HepG2 (cell line): ENCODE measurements around the gene MRPS5. TPM values are rescaled to one million over a fixed set of nuclear protein-coding genes. Genes with fewer than 3 reads are reported as not detected.

Experiments
- ATAC-seq: fragments of 200-7000 bp; cut with Tn5 transposase; 3 replicates; pipeline ENCODE4 v1.9.1; 2020; ENCODE audit warnings: mild to moderate bottlenecking, moderate library complexity
- BruUV-seq: library from RNA; stranded (reverse); fragments of 400-500 nt; replicated peaks from 2 replicates; lab custom pipeline; 2021; lab: Mats Ljungman, UMichigan
- CTCF ChIA-PET: fragments of 300-600 bp; formaldehyde crosslinking; extraction: SDS; loops from one replicate; lab custom pipeline; 2021; ENCODE audit warnings: low total read pairs, inconsistent platforms, low intra/inter-chr PET ratio; lab: Yijun Ruan, JAX
- POLR2A ChIA-PET: fragments of 350-600 bp; sonication (Branson Sonifier 250); formaldehyde crosslinking; loops from one replicate; lab custom pipeline; 2020; ENCODE audit warnings: antibody characterized with exemption, inconsistent platforms; lab: Yijun Ruan, JAX
- DNase-seq: peaks from one replicate; pipeline ENCODE4 v3.0.0-alpha.2; 2015; ENCODE audit warnings: low spot score
- FAIRE-seq: peaks from 3 replicates; lab custom pipeline; 2011; peaks lifted over from hg19 to GRCh38; lab: Jason Lieb, UNC
- H2AFZ ChIP-seq: one replicate; pipeline ENCODE4 v1.6.1; 2011; ENCODE audit warnings: low read length, inconsistent platforms
- H3K27ac ChIP-seq: fragments of 300-600 bp; 3 replicates; pipeline ENCODE4 v1.8.0; 2011; ENCODE audit warnings: mixed run types, mild to moderate bottlenecking, mixed read lengths, low read length, inconsistent platforms; ENCODE audit not compliant: insufficient read depth; ENCODE audit errors: extremely low read length
- H3K27me3 ChIP-seq, 2 experiments: fragments of 200-600 bp in 1 of 2; 2 replicates in 1 of 2; 3 replicates in 1 of 2; pipeline versions ENCODE4 v1.6.0 to v1.8.0; 2011; ENCODE audit warnings: low read length in 2 of 2, mild to moderate bottlenecking in 2 of 2, moderate library complexity in 2 of 2, inconsistent platforms in 1 of 2; ENCODE audit not compliant: insufficient read depth in 2 of 2, control insufficient read depth in 1 of 2
- H3K36me3 ChIP-seq, 2 experiments: fragments of 200-600 bp in 1 of 2; replicated peaks in 1 of 2; 2 replicates in 1 of 2; 3 replicates in 1 of 2; pipeline versions ENCODE4 v1.5.1 to v1.8.0; 2011; ENCODE audit warnings: low read length in 2 of 2, inconsistent platforms in 1 of 2; ENCODE audit not compliant: insufficient read depth in 2 of 2, control insufficient read depth in 1 of 2
- H3K4me1 ChIP-seq: 2 replicates; pipeline ENCODE4 v1.5.1; 2012; ENCODE audit warnings: low read length, inconsistent platforms; ENCODE audit not compliant: insufficient read depth
- H3K4me2 ChIP-seq: 2 replicates; pipeline ENCODE4 v1.6.0; 2011; ENCODE audit warnings: low read depth, low read length, inconsistent platforms
- H3K4me3 ChIP-seq, 3 experiments: fragments of 200-600 bp in 1 of 3; sonication (generic), shearing (Covaris generic) in 1 of 3; replicated peaks in 1 of 3; 2 replicates each; pipeline ENCODE4 v1.5.1; 2011 to 2016; ENCODE audit warnings: low read length in 3 of 3, inconsistent platforms in 2 of 3, low read depth in 2 of 3, mild to moderate bottlenecking in 2 of 3, control low read depth in 1 of 3, mixed read lengths in 1 of 3; ENCODE audit not compliant: insufficient read depth in 1 of 3
- H3K79me2 ChIP-seq: one replicate; pipeline ENCODE4 v1.6.1; 2011; ENCODE audit warnings: low read length, inconsistent platforms; ENCODE audit not compliant: insufficient read depth
- H3K9ac ChIP-seq: 2 replicates; pipeline ENCODE4 v1.6.0; 2011; ENCODE audit warnings: mild to moderate bottlenecking, low read depth, low read length, inconsistent platforms; ENCODE audit not compliant: insufficient read depth
- H3K9me3 ChIP-seq: 2 replicates; pipeline ENCODE4 v1.5.1; 2012; ENCODE audit warnings: mild to moderate bottlenecking, low read length
- H4K20me1 ChIP-seq: 2 replicates; pipeline ENCODE4 v1.6.0; 2011; ENCODE audit warnings: inconsistent platforms, mild to moderate bottlenecking, low read length, moderate library complexity; ENCODE audit not compliant: insufficient read depth
- STAG1 ChIP-seq: sonication (generic); formaldehyde crosslinking; IDR thresholded peaks from 2 replicates; pipeline ENCODE4 v1.4.0; 2020; ENCODE audit warnings: missing genetic modification reagents
- U2AF2 ChIP-seq: fragments of 200-400 bp; formaldehyde crosslinking; IDR thresholded peaks from 2 replicates; pipeline ENCODE4 v1.6.1; 2017; ENCODE audit warnings: low read depth, mild to moderate bottlenecking, low read length
- WGBS: methylation state at CpG from one replicate; pipeline ENCODE4 v1.1.6; 2017; ENCODE audit warnings: low lambda C conversion rate; 5-methylcytosine and 5-hydroxymethylcytosine counted together
- in situ Hi-C: cut with HindIII; loops from 2 replicates; pipeline ENCODE4 v1.10.0; 2017; ENCODE audit warnings: low pct_unique_long_range_greater_than_20kb; ENCODE audit not compliant: extremely low pct_ligation_motif_present
- intact Hi-C: fragments of 100-400 bp; cut with micrococcal nuclease; formaldehyde crosslinking; loops from one replicate; pipeline ENCODE4 v1.10.0; 2022; ENCODE audit not compliant: unreplicated experiment
- polyA plus RNA-seq, 8 experiments: library from polyadenylated mRNA; depleted of rRNA in 3 of 8; stranded (reverse) in 7 of 8; unstranded in 1 of 8; fragments of >200 nt; fragmentation: Illumina TruSeq in 4 of 8; extraction: Trizol in 4 of 8; gene quantifications; 2 replicates each; pipeline versions ENCODE4 v1.2.1 to v1.2.3, GENCODE V29; 2011 to 2016; ENCODE audit warnings: low read depth in 4 of 8, missing spikeins in 1 of 8, mixed read lengths in 1 of 8; ENCODE audit not compliant: insufficient read depth in 1 of 8
- total RNA-seq, 5 experiments: library from RNA; depleted of rRNA; stranded (reverse); fragments of >200 nt; fragmentation: Illumina TruSeq; extraction: Trizol; gene quantifications; 2 replicates each; pipeline ENCODE4 v1.2.3, GENCODE V29; 2016; ENCODE audit warnings: low read depth in 1 of 5
- TF ChIP-seq, protein P1 (sequence below): sonication (generic); formaldehyde crosslinking; IDR thresholded peaks from 2 replicates; pipeline ENCODE4 v1.4.0; 2020; ENCODE audit warnings: missing genetic modification reagents
- TF ChIP-seq, protein P2 (sequence below): sonication (generic); formaldehyde crosslinking; IDR thresholded peaks from 2 replicates; pipeline ENCODE4 v1.5.0; 2020; ENCODE audit warnings: mild to moderate bottlenecking, missing genetic modification reagents, moderate library complexity

Gene MRPS5
- total and polyA plus RNA-seq, 2 of the 13 experiments (the other 11 are each of a cell fraction or from before 2014, with no cell fraction given): 98.8 to 134 TPM

DNA sequence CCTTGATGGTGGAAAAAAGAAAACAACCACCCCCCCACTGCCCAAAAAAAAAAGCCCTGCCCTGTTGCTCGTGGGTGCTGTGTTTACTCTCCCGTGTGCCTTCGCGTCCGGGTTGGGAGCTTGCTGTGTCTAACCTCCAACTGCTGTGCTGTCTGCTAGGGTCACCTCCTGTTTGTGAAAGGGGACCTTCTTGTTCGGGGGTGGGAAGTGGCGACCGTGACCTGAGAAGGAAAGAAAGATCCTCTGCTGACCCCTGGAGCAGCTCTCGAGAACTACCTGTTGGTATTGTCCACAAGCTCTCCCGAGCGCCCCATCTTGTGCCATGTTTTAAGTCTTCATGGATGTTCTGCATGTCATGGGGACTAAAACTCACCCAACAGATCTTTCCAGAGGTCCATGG lies 68.1 kb downstream of the MRPS5 start:
- FAIRE-seq (peak; percentile 56), DNase-seq (peak; percentile 33)
- POLR2A ChIA-PET: no interaction called here
- H3K9ac ChIP-seq: no peak overlapping the region
- H3K27ac ChIP-seq: no peak overlapping the region
- intact Hi-C loops: loop anchor here (1.0 kb wide), 1 partner anchor 31 kb away; no protein-coding TSS in a partner anchor
- H3K36me3 ChIP-seq: no peaks in the 10 kb centered on the region
- 7% methylated on average over 11 of the region's 11 CpGs for WGBS
- BruUV-seq: no TSS peak
- H3K27me3 ChIP-seq: peaks cover 10 to 71% of the 10 kb centered on the region in 2 experiments
- peaks cover 37% of the 10 kb centered on the region for H3K4me1 ChIP-seq
- no peaks in the 10 kb centered on the region for H3K9me3 ChIP-seq
- H2AFZ ChIP-seq: no peak overlapping the region
- TF ChIP-seq U2AF2: no peak
- peak; percentile 52 for TF ChIP-seq STAG1
- TF ChIP-seq, protein P1, sequence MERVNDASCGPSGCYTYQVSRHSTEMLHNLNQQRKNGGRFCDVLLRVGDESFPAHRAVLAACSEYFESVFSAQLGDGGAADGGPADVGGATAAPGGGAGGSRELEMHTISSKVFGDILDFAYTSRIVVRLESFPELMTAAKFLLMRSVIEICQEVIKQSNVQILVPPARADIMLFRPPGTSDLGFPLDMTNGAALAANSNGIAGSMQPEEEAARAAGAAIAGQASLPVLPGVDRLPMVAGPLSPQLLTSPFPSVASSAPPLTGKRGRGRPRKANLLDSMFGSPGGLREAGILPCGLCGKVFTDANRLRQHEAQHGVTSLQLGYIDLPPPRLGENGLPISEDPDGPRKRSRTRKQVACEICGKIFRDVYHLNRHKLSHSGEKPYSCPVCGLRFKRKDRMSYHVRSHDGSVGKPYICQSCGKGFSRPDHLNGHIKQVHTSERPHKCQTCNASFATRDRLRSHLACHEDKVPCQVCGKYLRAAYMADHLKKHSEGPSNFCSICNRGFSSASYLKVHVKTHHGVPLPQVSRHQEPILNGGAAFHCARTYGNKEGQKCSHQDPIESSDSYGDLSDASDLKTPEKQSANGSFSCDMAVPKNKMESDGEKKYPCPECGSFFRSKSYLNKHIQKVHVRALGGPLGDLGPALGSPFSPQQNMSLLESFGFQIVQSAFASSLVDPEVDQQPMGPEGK: 0 out of 2 replicates have a peak, but pooled peaks have one; percentile 16
- TF ChIP-seq, protein P2, sequence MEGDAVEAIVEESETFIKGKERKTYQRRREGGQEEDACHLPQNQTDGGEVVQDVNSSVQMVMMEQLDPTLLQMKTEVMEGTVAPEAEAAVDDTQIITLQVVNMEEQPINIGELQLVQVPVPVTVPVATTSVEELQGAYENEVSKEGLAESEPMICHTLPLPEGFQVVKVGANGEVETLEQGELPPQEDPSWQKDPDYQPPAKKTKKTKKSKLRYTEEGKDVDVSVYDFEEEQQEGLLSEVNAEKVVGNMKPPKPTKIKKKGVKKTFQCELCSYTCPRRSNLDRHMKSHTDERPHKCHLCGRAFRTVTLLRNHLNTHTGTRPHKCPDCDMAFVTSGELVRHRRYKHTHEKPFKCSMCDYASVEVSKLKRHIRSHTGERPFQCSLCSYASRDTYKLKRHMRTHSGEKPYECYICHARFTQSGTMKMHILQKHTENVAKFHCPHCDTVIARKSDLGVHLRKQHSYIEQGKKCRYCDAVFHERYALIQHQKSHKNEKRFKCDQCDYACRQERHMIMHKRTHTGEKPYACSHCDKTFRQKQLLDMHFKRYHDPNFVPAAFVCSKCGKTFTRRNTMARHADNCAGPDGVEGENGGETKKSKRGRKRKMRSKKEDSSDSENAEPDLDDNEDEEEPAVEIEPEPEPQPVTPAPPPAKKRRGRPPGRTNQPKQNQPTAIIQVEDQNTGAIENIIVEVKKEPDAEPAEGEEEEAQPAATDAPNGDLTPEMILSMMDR (CRISPR knock-in tag): peak; percentile 57
- TF ChIP-seq, all 625 proteins: peak for 3
- CTCF ChIA-PET: interaction anchor here (1.6 to 1.8 kb wide), 2 partner anchors 31 to 67 kb away, joined by 4 to 17 read pairs; no protein-coding TSS in a partner anchor
- 0 out of 3 replicates have a peak, but pooled peaks have one; percentile 6 for ATAC-seq
- no peaks in the 10 kb centered on the region for H4K20me1 ChIP-seq
- H3K4me3 ChIP-seq: peak overlapping the region in 1 of 3 experiments; percentile 14; a peak in 1 of 6 replicates
- H3K4me2 ChIP-seq: peak overlapping the region; percentile 54
- in situ Hi-C loops: no loop called here
- H3K79me2 ChIP-seq: no peaks in the 10 kb centered on the region
